Endodermal cell (in vitro differentiated cells): Measurements from ENCODE around the gene LRRC27. TPM values are rescaled to one million over a fixed set of nuclear protein-coding genes. Genes with fewer than 3 reads are reported as not detected.

ENCODE experiments used
- DNase-seq: peaks from one replicate; pipeline ENCODE4 v3.0.0-alpha.2; 2017
- H3K27ac ChIP-seq: 2 replicates; pipeline ENCODE4 v1.5.1; 2013; ENCODE audit warnings: mild to moderate bottlenecking, low read depth, low read length, moderate library complexity
- H3K27me3 ChIP-seq: 2 replicates; pipeline ENCODE4 v1.6.1; 2013; ENCODE audit warnings: mild to moderate bottlenecking, low read length, moderate library complexity; ENCODE audit not compliant: insufficient read depth, control insufficient read depth, poor library complexity, severe bottlenecking
- H3K36me3 ChIP-seq: 2 replicates; pipeline ENCODE4 v1.7.0; 2013; ENCODE audit warnings: mild to moderate bottlenecking, low read length, moderate library complexity; ENCODE audit not compliant: control insufficient read depth, insufficient read depth
- H3K4me1 ChIP-seq: one replicate; pipeline ENCODE4 v1.7.0; 2013; ENCODE audit warnings: low read length; ENCODE audit not compliant: control insufficient read depth, insufficient read depth
- H3K4me3 ChIP-seq: 2 replicates; pipeline ENCODE4 v1.5.1; 2013; ENCODE audit warnings: mild to moderate bottlenecking, low read length, moderate library complexity
- H3K9ac ChIP-seq: 2 replicates; pipeline ENCODE4 v1.6.1; 2013; ENCODE audit warnings: mild to moderate bottlenecking, low read length, moderate library complexity; ENCODE audit not compliant: poor library complexity, severe bottlenecking; ENCODE audit errors: extremely low read depth
- H3K9me3 ChIP-seq: 2 replicates; pipeline ENCODE4 v1.6.1; 2013; ENCODE audit warnings: mild to moderate bottlenecking, low read length, moderate library complexity; ENCODE audit not compliant: control insufficient read depth
- H3K27ac Mint-ChIP-seq: 2 replicates; pipeline ENCODE4 v1.8.0; 2020; ENCODE audit warnings: mixed read lengths
- H3K27me3 Mint-ChIP-seq: 2 replicates; pipeline ENCODE4 v1.8.0; 2021; ENCODE audit warnings: mild to moderate bottlenecking, mixed read lengths; ENCODE audit not compliant: insufficient read depth
- H3K36me3 Mint-ChIP-seq: 2 replicates; pipeline ENCODE4 v1.8.0; 2020; ENCODE audit warnings: low read depth, mixed read lengths
- H3K4me1 Mint-ChIP-seq: 2 replicates; pipeline ENCODE4 v1.8.0; 2020; ENCODE audit warnings: mixed read lengths
- H3K4me3 Mint-ChIP-seq: 2 replicates; pipeline ENCODE4 v1.8.0; 2020; ENCODE audit warnings: mild to moderate bottlenecking, moderate library complexity, mixed read lengths
- H3K9me3 Mint-ChIP-seq: 2 replicates; pipeline ENCODE4 v1.8.0; 2020; ENCODE audit warnings: mild to moderate bottlenecking, mixed read lengths
- WGBS, 2 experiments: methylation state at CpG; one replicate each; pipeline versions ENCODE4 v1.1.5 to v1.1.7; 2013; ENCODE audit warnings: missing lambda C conversion rate in 2 of 2, mixed read lengths in 1 of 2; ENCODE audit not compliant: insufficient coverage in 1 of 2, insufficient read length in 1 of 2; 5-methylcytosine and 5-hydroxymethylcytosine counted together
- total RNA-seq, 2 donors: library from RNA; stranded (reverse); fragmentation: NEBNext Ultra II Directional in 1 of 2; extraction: Animal tissue kit (Norgen Biotek cat#: 25700) in 1 of 2; gene quantifications; 2 replicates in 1 of 2; 3 replicates in 1 of 2; pipeline ENCODE4 v1.2.1, GENCODE V29; 2021
- TF ChIP-seq, protein P1 (sequence below): fragments of 200-600 bp; sonication (generic); conservative IDR thresholded peaks from 2 replicates; pipeline ENCODE4 v1.5.0; 2021; ENCODE audit warnings: antibody characterized with exemption, mild to moderate bottlenecking

LRRC27 gene
- total RNA-seq, 2 donors from 2014 or later, result 10.3 to 14.6 TPM

DNA sequence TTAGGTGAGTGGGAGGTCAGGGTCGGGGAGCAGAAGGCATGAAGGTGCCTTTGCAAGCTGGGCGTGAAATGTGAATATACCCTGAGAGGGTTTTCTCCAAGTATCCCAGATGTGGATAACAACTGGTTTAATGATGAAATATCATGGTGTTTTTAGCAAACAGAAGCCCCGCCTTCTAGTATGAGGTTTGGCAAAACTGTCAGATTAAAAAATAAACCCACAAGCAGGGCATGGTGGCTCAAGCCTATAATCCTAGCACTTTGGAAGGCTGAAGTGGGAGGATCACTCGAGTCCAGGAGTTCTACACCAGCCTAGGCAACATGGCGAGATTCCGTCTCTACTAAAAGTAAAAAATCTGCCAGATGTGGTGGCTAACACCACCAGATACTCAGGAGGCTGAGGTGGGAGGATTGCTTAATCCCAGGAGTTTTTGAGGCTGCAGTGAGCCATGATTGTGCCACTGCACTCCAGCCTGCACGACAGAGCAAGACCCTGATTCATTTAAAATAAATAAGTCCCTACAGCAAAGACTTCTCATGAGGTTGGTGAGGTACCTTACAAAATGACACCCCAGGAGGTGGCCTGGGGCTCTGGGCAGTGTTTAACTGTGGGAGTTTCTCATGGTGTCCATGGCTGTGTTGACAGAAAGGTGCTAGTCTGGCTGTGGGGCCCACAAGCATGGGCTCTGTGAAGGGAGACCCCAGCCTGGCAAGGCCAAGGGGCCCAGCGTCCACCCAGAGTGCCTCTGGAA, 58.4 kb downstream of the LRRC27 start:
- 88% methylated on average over 7 to 8 of the region's 8 CpGs for WGBS, 2 experiments
- Histone ChIP-seq H3K9ac (no peak overlapping the region), H3K9me3 (no peaks in the 10 kb centered on the region), H3K27me3 (no peaks in the 10 kb centered on the region), H3K36me3 (no peaks in the 10 kb centered on the region), H3K27ac (no peak overlapping the region), H3K4me3 (no peak overlapping the region), H3K4me1 (no peaks in the 10 kb centered on the region)
- H3K27ac Mint-ChIP-seq, result no peak overlapping the region
- no peaks in the 10 kb centered on the region for H3K9me3 Mint-ChIP-seq
- TF ChIP-seq, protein P1, sequence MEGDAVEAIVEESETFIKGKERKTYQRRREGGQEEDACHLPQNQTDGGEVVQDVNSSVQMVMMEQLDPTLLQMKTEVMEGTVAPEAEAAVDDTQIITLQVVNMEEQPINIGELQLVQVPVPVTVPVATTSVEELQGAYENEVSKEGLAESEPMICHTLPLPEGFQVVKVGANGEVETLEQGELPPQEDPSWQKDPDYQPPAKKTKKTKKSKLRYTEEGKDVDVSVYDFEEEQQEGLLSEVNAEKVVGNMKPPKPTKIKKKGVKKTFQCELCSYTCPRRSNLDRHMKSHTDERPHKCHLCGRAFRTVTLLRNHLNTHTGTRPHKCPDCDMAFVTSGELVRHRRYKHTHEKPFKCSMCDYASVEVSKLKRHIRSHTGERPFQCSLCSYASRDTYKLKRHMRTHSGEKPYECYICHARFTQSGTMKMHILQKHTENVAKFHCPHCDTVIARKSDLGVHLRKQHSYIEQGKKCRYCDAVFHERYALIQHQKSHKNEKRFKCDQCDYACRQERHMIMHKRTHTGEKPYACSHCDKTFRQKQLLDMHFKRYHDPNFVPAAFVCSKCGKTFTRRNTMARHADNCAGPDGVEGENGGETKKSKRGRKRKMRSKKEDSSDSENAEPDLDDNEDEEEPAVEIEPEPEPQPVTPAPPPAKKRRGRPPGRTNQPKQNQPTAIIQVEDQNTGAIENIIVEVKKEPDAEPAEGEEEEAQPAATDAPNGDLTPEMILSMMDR, result no peak
- H3K4me1 Mint-ChIP-seq, result no peaks in the 10 kb centered on the region
- no peaks in the 10 kb centered on the region for H3K27me3 Mint-ChIP-seq
- DNase-seq, result no peak
- H3K36me3 Mint-ChIP-seq, result no peaks in the 10 kb centered on the region
- no peak overlapping the region for H3K4me3 Mint-ChIP-seq

DNA sequence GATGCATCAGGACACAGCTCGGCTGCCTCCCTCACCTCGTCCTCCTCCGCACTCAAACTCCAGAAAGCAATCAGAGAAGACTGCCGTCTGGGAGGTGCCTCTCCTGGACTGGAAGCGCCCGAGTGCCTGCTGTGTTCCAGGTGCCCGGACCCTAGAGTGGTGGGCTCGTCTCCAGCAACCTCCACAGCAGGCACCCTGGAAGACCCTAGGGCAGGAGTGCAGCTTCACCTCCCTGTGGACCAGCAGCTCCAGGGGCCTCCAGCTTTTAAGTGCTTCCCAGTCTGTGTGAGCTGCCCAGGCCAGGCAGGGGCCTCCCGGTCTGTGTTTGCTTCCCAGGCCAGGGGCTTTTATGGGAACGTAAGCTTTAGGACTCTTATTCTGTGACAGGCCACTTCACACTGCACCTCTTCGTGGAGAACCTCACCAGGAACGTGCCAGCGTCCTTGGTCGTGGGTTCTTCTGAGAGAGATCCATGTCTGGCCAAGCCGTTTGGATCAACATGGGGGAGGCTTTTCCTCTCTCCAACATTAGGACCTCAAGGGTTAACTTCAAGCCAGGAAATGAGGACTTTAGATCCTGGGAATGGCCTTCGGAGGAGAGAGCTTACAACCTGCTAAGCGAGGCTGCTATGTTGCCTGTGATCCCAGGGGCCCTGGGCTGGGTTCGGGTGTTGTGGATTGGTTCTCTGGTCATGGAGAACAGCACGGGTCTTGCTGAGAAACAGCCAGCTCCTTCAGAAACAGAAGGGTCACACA, 59.1 kb downstream of the LRRC27 start:
- Histone ChIP-seq H3K36me3 (no peaks in the 10 kb centered on the region), H3K9me3 (no peaks in the 10 kb centered on the region), H3K27ac (no peak overlapping the region), H3K4me1 (peaks cover 3% of the 10 kb centered on the region), H3K4me3 (no peak overlapping the region), H3K27me3 (no peaks in the 10 kb centered on the region), H3K9ac (no peak overlapping the region)
- DNase-seq, result no peak
- Mint-ChIP-seq H3K36me3 (no peaks in the 10 kb centered on the region), H3K27ac (no peak overlapping the region), H3K9me3 (no peaks in the 10 kb centered on the region), H3K4me3 (no peak overlapping the region), H3K27me3 (no peaks in the 10 kb centered on the region), H3K4me1 (no peaks in the 10 kb centered on the region)
- TF ChIP-seq, protein P1, result no peak
- WGBS, 2 experiments, result 87 to 88% methylated on average over 17 to 19 of the region's 19 CpGs

DNA sequence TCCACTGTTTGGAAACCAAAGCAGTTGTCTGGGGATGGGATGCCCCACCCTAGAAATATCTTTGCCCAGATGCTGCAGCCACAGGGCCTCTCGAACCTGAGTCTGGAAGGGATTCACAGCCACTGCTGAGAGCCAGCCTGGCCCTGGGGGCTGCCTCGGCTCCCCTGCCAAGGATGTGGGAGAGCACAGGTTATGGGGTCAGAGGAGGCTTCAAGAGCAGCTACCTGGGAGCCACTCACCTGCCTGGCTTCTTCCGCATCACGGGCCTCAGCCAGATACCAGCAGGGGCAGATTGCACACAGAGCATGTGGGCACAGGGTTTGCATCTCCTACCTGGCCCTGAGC, 59.7 kb downstream of the LRRC27 start:
- Mint-ChIP-seq H3K27ac (no peak overlapping the region), H3K36me3 (no peaks in the 10 kb centered on the region), H3K27me3 (no peaks in the 10 kb centered on the region), H3K4me3 (no peak overlapping the region), H3K4me1 (no peaks in the 10 kb centered on the region), H3K9me3 (no peaks in the 10 kb centered on the region)
- H3K9ac ChIP-seq, result no peak overlapping the region
- H3K9me3 ChIP-seq, result no peaks in the 10 kb centered on the region
- H3K4me3 ChIP-seq, result no peak overlapping the region
- H3K4me1 ChIP-seq, result peaks cover 3% of the 10 kb centered on the region
- TF ChIP-seq, protein P1, result no peak
- DNase-seq, result no peak
- WGBS, 2 experiments, result 78 to 84% methylated on average over 4 of the region's 4 CpGs
- H3K27me3 ChIP-seq, result no peaks in the 10 kb centered on the region
- no peaks in the 10 kb centered on the region for H3K36me3 ChIP-seq
- H3K27ac ChIP-seq, result no peak overlapping the region
